ENCODE measurements around the gene MYO1B. TPM values are rescaled to one million over a fixed set of nuclear protein-coding genes. Genes with fewer than 3 reads are reported as not detected.
A peak's percentile ranks its signal among the peaks of the same experiment; 100 is the strongest.

The MYO1B gene
- total and polyA plus RNA-seq, 2 experiments from 2014 or later: 26.4 to 70.6 TPM

- DNase-seq (ENCODE audit: low spot score) (no peak), ATAC-seq (no peak)
- Histone ChIP-seq H3K4me1 (ENCODE audit: insufficient read depth) (no peaks in the 10 kb centered on the region), H4K20me1 (replicated peaks; ENCODE audit: insufficient read depth) (no peaks in the 10 kb centered on the region), H3K9me2 (ENCODE audit: insufficient read depth) (no peaks in the 10 kb centered on the region), H3K79me2 (replicated peaks; ENCODE audit: insufficient read depth) (no peaks in the 10 kb centered on the region), H2AFZ (no peak overlapping the region), H3K27me3 (ENCODE audit: insufficient read depth) (no peaks in the 10 kb centered on the region), H3K4me3 (no peak overlapping the region), H3K27ac (ENCODE audit: low read depth) (no peak overlapping the region), H3F3A (replicated peaks; ENCODE audit: low read depth) (no peaks in the 10 kb centered on the region), H3K4me2 (no peak overlapping the region), H3K36me3 (ENCODE audit: insufficient read depth) (peaks cover 21% of the 10 kb centered on the region)
- TF ChIP-seq EZH2phosphoT487 (IDR thresholded peaks at IDR 0.05; ENCODE audit: unreplicated experiment) (no peak), ZNF331 (CRISPR knock-in tag; IDR thresholded peaks at IDR 0.05; ENCODE audit: low read depth) (no peak), EZH2 (IDR thresholded peaks at IDR 0.05; ENCODE audit: low read depth, unreplicated experiment) (no peak), STAT1 (IDR thresholded peaks at IDR 0.05; ENCODE audit: unreplicated experiment) (no peak), ETS1 (IDR thresholded peaks at IDR 0.05) (no peak), NANOG (IDR thresholded peaks at IDR 0.05; ENCODE audit: borderline replicate concordance) (no peak), CREB1 (CRISPR knock-in tag; IDR thresholded peaks at IDR 0.05; ENCODE audit: low read depth) (no peak), ZNF114 (CRISPR knock-in tag; IDR thresholded peaks at IDR 0.05) (no peak), REST (IDR thresholded peaks at IDR 0.05; ENCODE audit: unreplicated experiment) (no peak), JUNB (IDR thresholded peaks at IDR 0.05; ENCODE audit: unreplicated experiment) (no peak), POLR2AphosphoS5 (IDR thresholded peaks at IDR 0.05; ENCODE audit: low read depth) (no peak)
- TF ChIP-seq, protein P1, sequence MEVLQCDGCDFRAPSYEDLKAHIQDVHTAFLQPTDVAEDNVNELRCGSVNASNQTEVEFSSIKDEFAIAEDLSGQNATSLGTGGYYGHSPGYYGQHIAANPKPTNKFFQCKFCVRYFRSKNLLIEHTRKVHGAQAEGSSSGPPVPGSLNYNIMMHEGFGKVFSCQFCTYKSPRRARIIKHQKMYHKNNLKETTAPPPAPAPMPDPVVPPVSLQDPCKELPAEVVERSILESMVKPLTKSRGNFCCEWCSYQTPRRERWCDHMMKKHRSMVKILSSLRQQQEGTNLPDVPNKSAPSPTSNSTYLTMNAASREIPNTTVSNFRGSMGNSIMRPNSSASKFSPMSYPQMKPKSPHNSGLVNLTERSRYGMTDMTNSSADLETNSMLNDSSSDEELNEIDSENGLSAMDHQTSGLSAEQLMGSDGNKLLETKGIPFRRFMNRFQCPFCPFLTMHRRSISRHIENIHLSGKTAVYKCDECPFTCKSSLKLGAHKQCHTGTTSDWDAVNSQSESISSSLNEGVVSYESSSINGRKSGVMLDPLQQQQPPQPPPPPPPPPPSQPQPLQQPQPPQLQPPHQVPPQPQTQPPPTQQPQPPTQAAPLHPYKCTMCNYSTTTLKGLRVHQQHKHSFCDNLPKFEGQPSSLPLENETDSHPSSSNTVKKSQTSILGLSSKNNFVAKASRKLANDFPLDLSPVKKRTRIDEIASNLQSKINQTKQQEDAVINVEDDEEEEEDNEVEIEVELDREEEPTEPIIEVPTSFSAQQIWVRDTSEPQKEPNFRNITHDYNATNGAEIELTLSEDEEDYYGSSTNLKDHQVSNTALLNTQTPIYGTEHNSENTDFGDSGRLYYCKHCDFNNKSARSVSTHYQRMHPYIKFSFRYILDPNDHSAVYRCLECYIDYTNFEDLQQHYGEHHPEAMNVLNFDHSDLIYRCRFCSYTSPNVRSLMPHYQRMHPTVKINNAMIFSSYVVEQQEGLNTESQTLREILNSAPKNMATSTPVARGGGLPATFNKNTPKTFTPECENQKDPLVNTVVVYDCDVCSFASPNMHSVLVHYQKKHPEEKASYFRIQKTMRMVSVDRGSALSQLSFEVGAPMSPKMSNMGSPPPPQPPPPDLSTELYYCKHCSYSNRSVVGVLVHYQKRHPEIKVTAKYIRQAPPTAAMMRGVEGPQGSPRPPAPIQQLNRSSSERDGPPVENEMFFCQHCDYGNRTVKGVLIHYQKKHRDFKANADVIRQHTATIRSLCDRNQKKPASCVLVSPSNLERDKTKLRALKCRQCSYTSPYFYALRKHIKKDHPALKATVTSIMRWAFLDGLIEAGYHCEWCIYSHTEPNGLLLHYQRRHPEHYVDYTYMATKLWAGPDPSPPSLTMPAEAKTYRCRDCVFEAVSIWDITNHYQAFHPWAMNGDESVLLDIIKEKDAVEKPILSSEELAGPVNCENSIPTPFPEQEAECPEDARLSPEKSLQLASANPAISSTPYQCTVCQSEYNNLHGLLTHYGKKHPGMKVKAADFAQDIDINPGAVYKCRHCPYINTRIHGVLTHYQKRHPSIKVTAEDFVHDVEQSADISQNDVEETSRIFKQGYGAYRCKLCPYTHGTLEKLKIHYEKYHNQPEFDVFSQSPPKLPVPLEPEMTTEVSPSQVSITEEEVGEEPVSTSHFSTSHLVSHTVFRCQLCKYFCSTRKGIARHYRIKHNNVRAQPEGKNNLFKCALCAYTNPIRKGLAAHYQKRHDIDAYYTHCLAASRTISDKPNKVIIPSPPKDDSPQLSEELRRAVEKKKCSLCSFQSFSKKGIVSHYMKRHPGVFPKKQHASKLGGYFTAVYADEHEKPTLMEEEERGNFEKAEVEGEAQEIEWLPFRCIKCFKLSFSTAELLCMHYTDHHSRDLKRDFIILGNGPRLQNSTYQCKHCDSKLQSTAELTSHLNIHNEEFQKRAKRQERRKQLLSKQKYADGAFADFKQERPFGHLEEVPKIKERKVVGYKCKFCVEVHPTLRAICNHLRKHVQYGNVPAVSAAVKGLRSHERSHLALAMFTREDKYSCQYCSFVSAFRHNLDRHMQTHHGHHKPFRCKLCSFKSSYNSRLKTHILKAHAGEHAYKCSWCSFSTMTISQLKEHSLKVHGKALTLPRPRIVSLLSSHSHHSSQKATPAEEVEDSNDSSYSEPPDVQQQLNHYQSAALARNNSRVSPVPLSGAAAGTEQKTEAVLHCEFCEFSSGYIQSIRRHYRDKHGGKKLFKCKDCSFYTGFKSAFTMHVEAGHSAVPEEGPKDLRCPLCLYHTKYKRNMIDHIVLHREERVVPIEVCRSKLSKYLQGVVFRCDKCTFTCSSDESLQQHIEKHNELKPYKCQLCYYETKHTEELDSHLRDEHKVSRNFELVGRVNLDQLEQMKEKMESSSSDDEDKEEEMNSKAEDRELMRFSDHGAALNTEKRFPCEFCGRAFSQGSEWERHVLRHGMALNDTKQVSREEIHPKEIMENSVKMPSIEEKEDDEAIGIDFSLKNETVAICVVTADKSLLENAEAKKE (CRISPR knock-in tag; IDR thresholded peaks at IDR 0.05): no peak
- TF ChIP-seq, protein P2, sequence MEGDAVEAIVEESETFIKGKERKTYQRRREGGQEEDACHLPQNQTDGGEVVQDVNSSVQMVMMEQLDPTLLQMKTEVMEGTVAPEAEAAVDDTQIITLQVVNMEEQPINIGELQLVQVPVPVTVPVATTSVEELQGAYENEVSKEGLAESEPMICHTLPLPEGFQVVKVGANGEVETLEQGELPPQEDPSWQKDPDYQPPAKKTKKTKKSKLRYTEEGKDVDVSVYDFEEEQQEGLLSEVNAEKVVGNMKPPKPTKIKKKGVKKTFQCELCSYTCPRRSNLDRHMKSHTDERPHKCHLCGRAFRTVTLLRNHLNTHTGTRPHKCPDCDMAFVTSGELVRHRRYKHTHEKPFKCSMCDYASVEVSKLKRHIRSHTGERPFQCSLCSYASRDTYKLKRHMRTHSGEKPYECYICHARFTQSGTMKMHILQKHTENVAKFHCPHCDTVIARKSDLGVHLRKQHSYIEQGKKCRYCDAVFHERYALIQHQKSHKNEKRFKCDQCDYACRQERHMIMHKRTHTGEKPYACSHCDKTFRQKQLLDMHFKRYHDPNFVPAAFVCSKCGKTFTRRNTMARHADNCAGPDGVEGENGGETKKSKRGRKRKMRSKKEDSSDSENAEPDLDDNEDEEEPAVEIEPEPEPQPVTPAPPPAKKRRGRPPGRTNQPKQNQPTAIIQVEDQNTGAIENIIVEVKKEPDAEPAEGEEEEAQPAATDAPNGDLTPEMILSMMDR (conservative IDR thresholded peaks at IDR 0.05; ENCODE audit: low read depth in 2 of 2): no peak
- Mint-ChIP-seq H3K27me3 (ENCODE audit: insufficient read depth, low read depth, poor library complexity) (peaks cover 2% of the 10 kb centered on the region), H3K9me3 (no peaks in the 10 kb centered on the region), H3K4me1 (no peaks in the 10 kb centered on the region), H3K27ac (peak overlapping the region; percentile 10; the same call in 1 of the 2 replicates), H3K4me3 (no peak overlapping the region), H3K36me3 (ENCODE audit: low read depth) (peaks cover 37% of the 10 kb centered on the region)
Observed at GRCh38 chr2:191383486-191383885, 138.3 kb downstream of the MYO1B start.
